ENCODE results near the gene RNF222.
A peak's percentile ranks its signal among the peaks of the same experiment; 100 is the strongest.
"Not testable (repeated sequence)": the region's sequence is repeated elsewhere in the genome, so short reads cannot be mapped to it uniquely, and the experiment has no call there.

The RNF222 gene

DNA sequence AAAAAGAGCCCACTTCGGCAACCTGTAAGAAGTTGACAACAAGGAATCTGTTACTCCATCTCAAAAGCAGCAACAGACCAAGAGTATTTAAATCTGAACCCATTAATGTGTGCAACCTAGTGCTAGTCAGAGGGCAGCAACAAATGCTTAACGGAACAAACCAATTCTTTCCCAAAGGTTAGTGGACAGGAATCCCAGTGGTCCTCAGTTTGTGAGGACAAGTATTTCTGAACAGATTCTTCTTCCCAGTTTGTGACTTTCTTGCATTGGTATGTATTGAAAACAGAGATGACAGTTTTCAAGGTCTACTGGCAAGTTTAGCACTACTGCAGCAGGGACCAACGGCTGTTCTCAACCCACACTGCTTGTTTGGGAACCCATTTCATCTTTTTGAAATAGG, 17.6 kb downstream of the RNF222 start:
- no peak for DNase-seq (ENCODE audit: low read depth)

- not testable (repeated sequence) for DNase-seq (ENCODE audit: low read depth)
Measured at GRCh38 chr17:8378117-8378516, 19.5 kb downstream of the RNF222 start.

DNA sequence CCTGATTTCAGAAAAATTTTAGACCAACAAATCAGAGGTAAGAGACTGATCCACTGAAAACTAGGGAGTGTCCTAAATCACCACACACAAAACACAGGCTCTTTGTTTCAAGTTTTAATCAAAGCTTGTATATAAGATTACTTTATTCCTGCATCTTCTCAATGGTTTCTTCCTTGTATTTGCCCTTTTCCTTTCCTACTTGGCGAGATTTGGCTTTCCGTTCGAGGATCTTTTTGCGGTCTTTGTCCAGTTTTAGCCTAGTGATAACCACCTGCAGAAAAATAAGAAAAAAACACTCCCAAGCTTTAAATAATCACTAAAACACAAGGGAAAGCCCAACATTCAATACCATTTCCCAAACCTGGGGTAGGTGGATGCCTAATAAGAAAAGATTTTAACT, 20.2 kb downstream of the RNF222 start:
- no peak for DNase-seq (ENCODE audit: low read depth)

DNA sequence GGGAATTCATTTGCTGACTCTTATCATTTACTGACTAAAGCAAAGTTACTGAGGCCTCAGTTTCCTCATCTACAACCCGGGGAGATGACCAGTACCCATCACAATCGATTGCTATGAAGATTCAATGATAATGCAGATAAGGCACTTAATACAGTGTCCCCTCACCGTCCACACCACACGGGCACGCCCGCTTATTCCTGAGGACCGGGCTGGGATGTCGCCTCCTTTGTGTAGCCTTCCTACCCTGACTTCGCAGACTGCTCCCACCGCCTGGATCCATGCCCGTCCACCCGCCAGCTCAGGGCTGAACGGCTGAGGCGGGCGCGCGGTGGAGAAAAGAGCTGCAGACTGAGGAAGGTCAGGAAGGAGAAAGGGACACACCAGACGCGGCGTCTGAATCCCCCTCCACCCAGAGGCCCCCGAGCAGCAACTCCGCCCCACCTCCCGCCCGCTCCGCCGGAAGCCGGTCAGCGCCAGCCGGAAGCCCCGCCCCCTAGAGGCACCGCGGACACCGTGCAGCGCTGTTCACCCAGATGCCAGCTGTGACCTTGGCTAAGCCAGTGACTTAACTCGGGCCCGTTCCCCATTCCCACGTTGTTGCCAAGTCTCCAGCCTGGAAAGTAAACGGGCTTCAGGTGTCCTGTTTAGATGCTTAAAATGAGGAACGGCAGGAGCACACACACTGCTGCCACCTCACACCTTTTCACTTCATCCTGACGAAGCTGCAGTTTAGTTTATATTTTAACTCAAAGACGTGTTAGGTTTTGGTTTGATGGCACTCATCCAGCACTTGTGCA, 21.2 kb downstream of the RNF222 start, which contains the start of gene KRABD2:
TSS of gene KRABD2 (minus strand) at position 434 of the 797 bp plus-strand sequence.
- peak; percentile 85 for DNase-seq (ENCODE audit: low read depth)

DNA sequence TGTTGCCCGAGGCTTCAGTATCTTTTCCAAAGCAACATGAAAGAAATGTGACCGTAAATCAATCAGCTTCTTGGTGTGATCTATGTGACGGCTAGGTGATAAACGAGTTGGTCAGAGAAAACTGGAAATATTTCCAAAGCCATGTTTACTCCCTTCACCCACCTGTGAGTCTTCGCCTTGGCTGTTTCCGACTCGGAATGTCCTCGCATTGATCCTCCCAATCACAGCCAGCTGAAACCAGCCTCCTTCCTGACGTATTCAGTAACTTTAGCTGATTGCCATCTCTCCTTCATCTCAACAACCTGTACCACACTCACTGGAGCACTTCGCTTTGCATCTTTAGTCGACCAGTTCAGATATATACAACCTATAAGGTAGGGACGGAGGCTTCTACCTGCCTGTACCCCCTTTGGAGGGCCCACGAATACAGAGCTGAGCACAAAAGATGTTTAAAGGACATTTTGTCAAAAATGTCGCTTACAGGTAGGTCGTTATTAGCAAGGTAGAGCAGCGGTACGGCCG, 21.8 kb downstream of the RNF222 start:
- DNase-seq (ENCODE audit: low read depth): no peak

- not testable (repeated sequence) for DNase-seq (ENCODE audit: low read depth)
Measured at GRCh38 chr17:8373856-8374255, 23.8 kb downstream of the RNF222 start.

DNA sequence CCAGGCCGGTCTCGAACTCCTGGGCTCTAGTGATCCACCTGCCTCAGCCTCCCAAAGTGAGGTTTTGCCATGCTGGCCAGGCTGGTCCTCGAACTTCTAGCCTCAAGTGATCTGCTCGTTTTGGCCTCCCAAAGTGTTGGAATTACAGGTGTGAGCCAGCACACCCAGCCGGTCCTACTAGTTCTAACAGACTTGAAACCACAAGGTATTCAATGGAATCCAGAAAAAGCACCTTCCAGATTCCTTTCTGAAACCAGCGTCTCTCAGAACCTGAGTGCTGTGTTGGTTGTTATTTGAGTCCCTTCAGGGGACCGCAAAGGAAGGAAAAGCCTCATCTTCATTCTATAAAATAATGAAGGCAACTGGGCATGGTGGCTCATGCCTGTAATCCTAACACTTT, 25.2 kb downstream of the RNF222 start:
- no peak for DNase-seq (ENCODE audit: low read depth)

DNA sequence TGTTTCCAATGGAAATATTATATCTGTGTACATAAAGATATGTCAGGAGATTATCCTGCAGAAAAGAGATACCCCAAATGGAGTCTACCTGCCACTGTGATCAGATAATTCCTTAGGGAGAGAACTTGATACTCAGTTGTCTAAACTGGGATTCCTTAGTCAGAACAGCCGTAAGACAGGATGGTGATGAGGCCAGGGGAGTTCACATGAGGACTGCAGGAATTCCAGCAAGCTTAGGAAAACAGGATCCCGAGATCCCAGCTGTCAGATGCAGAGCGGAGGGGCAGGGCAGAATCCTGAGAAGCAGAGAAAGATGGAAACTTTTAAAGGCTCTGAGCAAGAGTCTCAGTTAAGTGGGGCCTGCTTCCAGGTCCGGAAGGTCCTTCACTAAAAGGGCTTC, 25.8 kb downstream of the RNF222 start:
- no peak for DNase-seq (ENCODE audit: low read depth)

- no peak for DNase-seq (ENCODE audit: low read depth)
Measured at GRCh38 chr17:8369944-8370343, 27.7 kb downstream of the RNF222 start.

- no peak for DNase-seq (ENCODE audit: low read depth)
Measured at GRCh38 chr17:8368193-8368592, 29.4 kb downstream of the RNF222 start.

GRCh38 chr17:8366231-8366630, 31.4 kb downstream of the RNF222 start:
- no peak for DNase-seq (ENCODE audit: low read depth)

DNA sequence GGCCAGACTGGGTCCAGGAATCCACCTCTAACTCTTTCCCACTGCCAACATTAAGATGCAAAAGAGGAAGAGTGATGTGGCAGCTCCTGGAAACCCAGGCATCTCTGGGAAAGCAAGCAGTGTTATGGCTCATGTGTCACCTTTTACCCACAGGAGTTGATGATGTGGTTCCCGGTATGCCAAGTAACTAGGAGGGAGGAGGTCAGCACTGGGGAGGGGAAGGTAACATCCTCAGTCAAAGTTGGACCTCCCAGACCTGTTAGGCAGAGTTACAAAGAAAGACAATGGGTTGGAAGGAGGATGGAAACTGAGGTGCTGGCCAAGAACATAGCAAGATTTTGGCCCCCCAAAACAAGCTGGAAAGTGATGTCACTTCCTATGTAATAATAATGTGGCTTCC, 32.5 kb downstream of the RNF222 start:
- DNase-seq (ENCODE audit: low read depth): no peak

- no peak for DNase-seq (ENCODE audit: low read depth)
Measured at GRCh38 chr17:8362651-8363332, 34.8 kb downstream of the RNF222 start.

- no peak for DNase-seq (ENCODE audit: low read depth)
Measured at GRCh38 chr17:8360751-8361150, 36.9 kb downstream of the RNF222 start.

- no peak for DNase-seq (ENCODE audit: low read depth)
Measured at GRCh38 chr17:8360260-8360659, 37.4 kb downstream of the RNF222 start.

GRCh38 chr17:8359769-8360168, 37.9 kb downstream of the RNF222 start:
- DNase-seq (ENCODE audit: low read depth): no peak

- DNase-seq (ENCODE audit: low read depth): no peak
Measured at GRCh38 chr17:8357910-8358309, 39.7 kb downstream of the RNF222 start.

- no peak for DNase-seq (ENCODE audit: low read depth)
Measured at GRCh38 chr17:8354236-8354635, 43.4 kb downstream of the RNF222 start.

DNA sequence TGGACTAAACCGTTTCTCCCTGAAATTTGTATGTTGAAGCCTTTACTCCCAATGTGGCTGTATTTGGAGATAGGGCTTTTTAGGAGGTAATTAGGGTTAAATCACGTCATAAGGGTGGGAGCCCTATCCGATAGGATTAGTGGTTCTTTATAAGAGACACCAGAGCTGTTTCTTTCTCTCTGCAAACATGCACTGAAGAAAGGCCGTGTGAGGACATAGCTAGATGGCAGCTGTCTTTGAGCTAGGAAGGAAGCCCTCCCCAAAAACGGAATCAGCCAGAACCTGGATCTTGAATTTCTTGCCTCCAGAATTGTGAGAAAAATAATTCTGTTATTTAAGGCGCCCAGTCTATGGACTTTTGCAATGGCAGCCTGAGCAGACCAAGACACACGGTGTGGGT, 43.9 kb downstream of the RNF222 start:
- no peak for DNase-seq (ENCODE audit: low read depth)

DNA sequence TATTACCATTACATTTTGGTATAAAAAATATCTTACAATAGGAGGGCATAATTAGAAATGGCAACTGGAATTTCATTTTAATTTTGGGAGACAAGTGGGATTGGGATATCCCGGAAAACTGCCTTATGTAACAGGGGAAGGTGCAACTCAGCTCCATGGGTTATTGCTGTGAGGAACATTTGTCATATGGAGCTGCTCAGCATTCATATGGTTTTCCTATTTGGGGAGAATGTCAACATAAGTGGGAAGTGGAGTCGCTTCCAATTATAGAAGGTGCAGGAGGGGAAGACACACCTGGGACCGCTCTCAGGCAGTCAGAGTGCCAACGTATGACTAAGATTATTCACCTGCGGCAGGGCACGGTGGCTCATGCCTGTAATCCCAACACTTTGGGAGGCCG, 47.3 kb downstream of the RNF222 start:
- no peak for DNase-seq (ENCODE audit: low read depth)

DNA sequence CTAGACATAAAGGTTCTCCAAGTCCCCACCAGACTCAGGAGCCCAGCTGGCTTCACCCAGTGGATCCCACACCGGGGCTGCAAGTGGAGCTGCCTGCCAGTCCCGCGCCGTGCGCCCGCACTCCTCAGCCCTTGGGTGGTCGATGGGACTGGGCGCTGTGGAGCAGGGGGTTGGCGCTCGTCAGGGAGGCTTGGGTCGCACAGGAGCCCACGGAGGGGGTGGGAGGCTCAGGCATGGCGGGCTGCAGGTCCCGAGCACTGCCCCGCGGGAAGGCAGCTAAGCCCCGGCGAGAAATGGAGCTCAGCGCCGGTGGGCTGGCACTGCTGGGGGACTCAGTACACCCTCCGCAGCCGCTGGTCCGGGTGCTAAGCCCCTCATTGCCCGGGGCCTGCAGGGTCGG, 50.6 kb downstream of the RNF222 start:
- not testable (repeated sequence) for DNase-seq (ENCODE audit: low read depth)

GRCh38 chr17:8345951-8346665, 51.5 kb downstream of the RNF222 start:
- DNase-seq (ENCODE audit: low read depth): no peak

Measured in T-helper 22 cell (primary cell).